ENCODE measurements around the gene YIPF1.
"Not testable (repeated sequence)": the region's sequence is repeated elsewhere in the genome, so short reads cannot be mapped to it uniquely, and the experiment has no call there.

The YIPF1 gene

DNA sequence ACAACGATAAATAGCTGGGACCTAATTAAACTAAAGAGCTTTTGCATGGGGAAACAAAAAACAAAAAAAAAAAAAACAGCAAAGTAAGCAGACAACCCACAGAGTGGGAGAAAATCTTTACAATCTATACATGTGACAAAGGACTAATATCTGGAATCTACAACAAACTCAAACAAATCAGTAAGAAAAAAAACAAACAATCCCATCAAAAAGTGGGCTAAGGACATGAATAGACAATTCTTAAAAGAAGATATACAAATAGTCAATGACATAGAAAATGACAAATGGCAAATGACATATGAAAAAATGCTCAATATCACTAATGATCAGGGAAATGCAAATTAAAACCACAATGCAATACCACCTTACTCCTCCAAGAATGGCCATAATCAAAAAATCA is 73.0 kb downstream of the YIPF1 start:
- not testable (repeated sequence) for H3K27ac ChIP-seq (ENCODE audit: low read length); H3K9me3 ChIP-seq (ENCODE audit: control insufficient read depth, insufficient read depth, low read length); DNase-seq (ENCODE audit: low read depth, low spot score); H3K36me3 ChIP-seq (ENCODE audit: control insufficient read depth, insufficient read depth, low read length); H3K27me3 ChIP-seq (ENCODE audit: control insufficient read depth, insufficient read depth, low read length); H3K4me1 ChIP-seq (ENCODE audit: control insufficient read depth, insufficient read depth, low read length); H3K4me3 ChIP-seq (ENCODE audit: low read length)
- no CpG with 5 or more reads among the region's 1 CpG for WGBS (ENCODE audit: insufficient coverage, insufficient read length)

DNA sequence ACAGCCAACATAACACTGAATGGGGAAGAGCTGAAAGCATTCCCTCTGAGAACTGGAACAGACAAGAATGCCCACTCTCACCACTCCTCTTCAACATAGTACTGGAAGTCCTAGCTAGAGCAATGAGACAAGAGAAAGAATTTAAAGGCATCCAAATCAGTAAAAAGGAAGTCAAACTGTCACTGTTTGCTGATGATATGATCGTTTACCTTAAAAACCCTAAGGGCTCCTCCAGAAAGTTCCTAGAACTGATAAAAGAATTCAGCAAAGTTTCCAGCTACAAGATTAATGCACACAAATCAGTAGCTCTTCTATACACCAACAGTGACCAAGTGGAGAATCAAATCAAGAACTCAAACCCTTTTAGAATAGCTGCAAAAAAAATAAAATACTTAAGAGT is 74.1 kb downstream of the YIPF1 start:
- H3K27ac ChIP-seq (ENCODE audit: low read length); H3K4me1 ChIP-seq (ENCODE audit: control insufficient read depth, insufficient read depth, low read length); H3K4me3 ChIP-seq (ENCODE audit: low read length); DNase-seq (ENCODE audit: low read depth, low spot score); H3K36me3 ChIP-seq (ENCODE audit: control insufficient read depth, insufficient read depth, low read length); H3K27me3 ChIP-seq (ENCODE audit: control insufficient read depth, insufficient read depth, low read length); H3K9me3 ChIP-seq (ENCODE audit: control insufficient read depth, insufficient read depth, low read length): not testable (repeated sequence)
- no CpG with 5 or more reads among the region's 1 CpG for WGBS (ENCODE audit: insufficient coverage, insufficient read length)

DNA sequence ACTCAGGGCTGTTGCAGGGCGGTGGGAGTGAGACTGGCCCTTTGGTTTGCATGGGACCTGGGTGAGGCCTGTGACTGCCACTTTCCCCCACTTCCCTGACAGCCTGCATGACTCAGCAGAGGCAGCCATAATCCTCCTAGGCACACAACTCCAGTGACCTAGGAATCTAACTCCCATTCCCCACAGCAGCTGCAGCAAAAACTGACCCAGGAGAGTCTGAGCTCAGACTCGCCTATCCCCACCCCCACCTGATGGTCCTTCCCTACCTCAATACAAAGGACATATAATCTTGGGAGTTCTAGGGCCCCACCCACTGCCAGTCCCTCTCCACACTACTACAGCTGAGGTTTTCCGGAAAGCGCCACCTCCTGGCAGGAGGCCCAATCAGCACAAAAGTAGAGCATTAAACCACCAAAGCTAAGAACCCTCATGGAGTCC is 78.2 kb downstream of the YIPF1 start:
- peak; percentile 31 for DNase-seq (ENCODE audit: low read depth, low spot score)
- no peaks in the 10 kb centered on the region for H3K27me3 ChIP-seq (ENCODE audit: control insufficient read depth, insufficient read depth, low read length)
- H3K4me3 ChIP-seq (ENCODE audit: low read length) = no peak overlapping the region
- H3K9me3 ChIP-seq (ENCODE audit: control insufficient read depth, insufficient read depth, low read length) = no peaks in the 10 kb centered on the region
- whole genome bisulfite sequencing (ENCODE audit: insufficient coverage, insufficient read length) = no CpG with 5 or more reads among the region's 4 CpGs
- no peak overlapping the region for H3K27ac ChIP-seq (ENCODE audit: low read length)
- no peaks in the 10 kb centered on the region; the same call in 1 of the 2 replicates for H3K36me3 ChIP-seq (ENCODE audit: control insufficient read depth, insufficient read depth, low read length)
- peaks cover 2% of the 10 kb centered on the region; the same call in 1 of the 2 replicates for H3K4me1 ChIP-seq (ENCODE audit: control insufficient read depth, insufficient read depth, low read length)

DNA sequence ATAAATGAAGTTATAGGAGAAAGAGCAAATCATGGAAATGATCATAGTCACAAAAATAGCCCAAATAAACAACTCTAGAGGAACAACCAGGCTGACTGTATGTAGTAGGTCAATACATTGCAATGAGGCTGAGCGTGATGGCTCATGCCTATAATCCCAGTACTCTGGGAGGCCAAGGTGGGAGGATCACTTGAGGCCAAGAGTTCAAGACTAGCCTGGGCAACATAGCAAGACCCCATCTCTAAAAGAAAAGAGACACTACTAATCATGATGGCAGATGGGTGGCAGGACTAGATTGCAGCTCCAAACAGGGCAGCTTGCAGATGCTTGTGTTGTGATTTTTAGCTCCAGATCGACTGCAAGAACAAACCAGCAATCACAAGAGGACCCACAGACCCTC is 79.1 kb downstream of the YIPF1 start:
- WGBS (ENCODE audit: insufficient coverage, insufficient read length) = no CpG with 5 or more reads among the region's 2 CpGs
- H3K4me3 ChIP-seq (ENCODE audit: low read length) = no peak overlapping the region
- DNase-seq (ENCODE audit: low read depth, low spot score) = no peak
- H3K27ac ChIP-seq (ENCODE audit: low read length) = no peak overlapping the region
- no peaks in the 10 kb centered on the region; the same call in 1 of the 2 replicates for H3K36me3 ChIP-seq (ENCODE audit: control insufficient read depth, insufficient read depth, low read length)
- no peaks in the 10 kb centered on the region for H3K9me3 ChIP-seq (ENCODE audit: control insufficient read depth, insufficient read depth, low read length)
- H3K27me3 ChIP-seq (ENCODE audit: control insufficient read depth, insufficient read depth, low read length) = no peaks in the 10 kb centered on the region
- H3K4me1 ChIP-seq (ENCODE audit: control insufficient read depth, insufficient read depth, low read length) = peaks cover 2% of the 10 kb centered on the region; the same call in 1 of the 2 replicates

DNA sequence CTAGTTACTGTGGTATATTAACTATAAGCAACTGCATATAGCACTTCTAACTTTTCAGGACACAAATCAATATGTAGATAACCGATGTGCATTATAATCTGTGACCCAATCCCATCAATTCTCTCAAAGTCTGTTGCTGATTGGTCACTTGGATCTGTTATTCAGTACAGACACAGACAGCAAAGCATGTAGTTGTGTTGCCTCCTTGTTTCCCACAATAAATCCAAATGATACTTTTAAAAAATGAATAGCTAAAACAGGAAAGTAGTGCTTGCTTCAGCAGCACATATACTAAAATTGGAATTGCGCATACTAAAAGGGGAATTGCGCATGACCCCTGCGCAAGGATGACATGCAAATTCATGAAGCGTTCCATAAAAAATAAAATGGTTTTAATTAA is 79.6 kb downstream of the YIPF1 start:
- Histone ChIP-seq H3K4me1 (ENCODE audit: control insufficient read depth, insufficient read depth, low read length) (peaks cover 2% of the 10 kb centered on the region; the same call in 1 of the 2 replicates), H3K27me3 (ENCODE audit: control insufficient read depth, insufficient read depth, low read length) (no peaks in the 10 kb centered on the region), H3K9me3 (ENCODE audit: control insufficient read depth, insufficient read depth, low read length) (no peaks in the 10 kb centered on the region), H3K4me3 (ENCODE audit: low read length) (no peak overlapping the region), H3K27ac (ENCODE audit: low read length) (no peak overlapping the region), H3K36me3 (ENCODE audit: control insufficient read depth, insufficient read depth, low read length) (no peaks in the 10 kb centered on the region; the same call in 1 of the 2 replicates)
- no peak for DNase-seq (ENCODE audit: low read depth, low spot score)
- WGBS (ENCODE audit: insufficient coverage, insufficient read length) = no CpG with 5 or more reads among the region's 5 CpGs

DNA sequence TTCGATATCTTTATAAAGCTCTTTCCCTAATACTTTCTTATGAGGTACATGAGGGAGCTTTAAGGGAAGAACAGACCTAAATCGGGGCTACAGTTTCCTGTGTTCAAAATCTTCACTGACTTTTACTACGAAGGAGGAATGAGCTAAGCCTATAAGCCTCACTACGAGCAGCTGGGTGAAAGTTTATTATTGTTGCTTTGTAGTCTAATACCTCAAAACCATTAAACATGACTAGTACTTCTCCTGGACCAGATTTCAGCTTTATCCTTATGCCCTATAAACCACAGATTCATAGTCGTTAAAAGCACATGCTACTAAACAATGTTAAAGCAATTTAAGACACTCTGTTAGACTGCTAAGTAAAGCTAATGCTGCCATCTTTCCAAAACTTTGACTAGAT is 81.7 kb downstream of the YIPF1 start:
- no CpG with 5 or more reads among the region's 5 CpGs for WGBS (ENCODE audit: insufficient coverage, insufficient read length)
- H3K27ac ChIP-seq (ENCODE audit: low read length) = no peak overlapping the region
- H3K4me1 ChIP-seq (ENCODE audit: control insufficient read depth, insufficient read depth, low read length) = peaks cover 2% of the 10 kb centered on the region; the same call in 1 of the 2 replicates
- DNase-seq (ENCODE audit: low read depth, low spot score) = no peak
- H3K9me3 ChIP-seq (ENCODE audit: control insufficient read depth, insufficient read depth, low read length) = no peaks in the 10 kb centered on the region
- no peak overlapping the region for H3K4me3 ChIP-seq (ENCODE audit: low read length)
- H3K27me3 ChIP-seq (ENCODE audit: control insufficient read depth, insufficient read depth, low read length) = no peaks in the 10 kb centered on the region
- H3K36me3 ChIP-seq (ENCODE audit: control insufficient read depth, insufficient read depth, low read length) = no peaks in the 10 kb centered on the region; the same call in 1 of the 2 replicates

DNA sequence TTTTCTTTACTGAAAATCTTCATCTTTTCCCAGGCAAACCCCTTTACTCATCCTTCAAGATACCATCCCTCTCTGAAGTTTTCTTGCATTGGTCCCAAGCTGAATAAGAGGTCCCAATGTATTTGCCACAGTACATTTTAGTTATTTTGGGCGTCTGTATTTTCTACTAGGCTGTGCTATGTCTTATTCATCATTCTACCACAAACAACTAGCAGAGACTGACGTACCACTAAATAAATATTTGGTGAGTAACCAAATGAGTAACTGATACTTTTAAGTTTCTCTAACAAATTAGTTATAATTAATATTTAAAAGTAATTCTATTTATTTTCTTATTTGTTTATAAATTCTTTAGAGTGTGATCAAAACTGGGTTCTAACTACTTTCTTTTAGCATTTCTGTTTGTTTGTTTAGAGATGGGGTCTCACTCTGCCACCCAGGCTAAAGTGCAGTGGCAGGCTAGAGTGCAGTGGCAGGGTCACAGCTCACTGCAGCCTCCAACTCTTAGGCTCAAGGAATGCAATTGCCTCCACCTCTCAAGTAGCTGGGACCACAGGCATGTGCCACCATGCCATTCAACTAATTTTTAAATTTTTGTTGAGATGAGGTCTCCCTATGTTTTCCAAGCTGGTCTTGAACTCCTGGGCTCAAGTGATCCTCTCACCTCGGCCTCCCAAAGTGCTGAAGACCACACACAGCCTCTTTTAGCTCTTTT is 84.6 kb downstream of the YIPF1 start:
- WGBS (ENCODE audit: insufficient coverage, insufficient read length) = no CpG with 5 or more reads among the region's 3 CpGs
- Histone ChIP-seq H3K27me3 (ENCODE audit: control insufficient read depth, insufficient read depth, low read length) (no peaks in the 10 kb centered on the region), H3K9me3 (ENCODE audit: control insufficient read depth, insufficient read depth, low read length) (no peaks in the 10 kb centered on the region), H3K27ac (ENCODE audit: low read length) (no peak overlapping the region), H3K36me3 (ENCODE audit: control insufficient read depth, insufficient read depth, low read length) (peaks cover 2% of the 10 kb centered on the region; the same call in 1 of the 2 replicates), H3K4me1 (ENCODE audit: control insufficient read depth, insufficient read depth, low read length) (no peaks in the 10 kb centered on the region), H3K4me3 (ENCODE audit: low read length) (no peak overlapping the region)
- DNase-seq (ENCODE audit: low read depth, low spot score) = no peak

DNA sequence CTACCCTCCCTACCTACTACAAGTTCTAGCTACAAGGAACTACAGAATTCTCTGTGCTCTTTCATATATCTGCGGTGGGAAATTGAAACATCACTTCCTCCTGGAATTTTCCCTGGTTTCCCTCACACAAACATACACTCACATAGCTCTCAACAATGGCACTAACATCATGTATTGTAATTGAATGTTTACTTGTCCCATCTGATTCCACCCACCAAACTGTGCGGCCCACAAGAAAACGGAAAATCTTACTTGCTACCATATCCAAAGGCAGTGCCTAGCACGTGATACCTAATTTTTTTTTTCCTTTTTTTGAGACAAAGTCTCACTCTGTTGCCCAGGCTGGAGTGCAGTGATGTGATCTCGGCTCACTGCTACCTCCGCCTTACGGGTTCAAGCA is 85.4 kb downstream of the YIPF1 start:
- Histone ChIP-seq H3K4me1 (ENCODE audit: control insufficient read depth, insufficient read depth, low read length) (no peaks in the 10 kb centered on the region), H3K36me3 (ENCODE audit: control insufficient read depth, insufficient read depth, low read length) (peaks cover 2% of the 10 kb centered on the region; the same call in 1 of the 2 replicates)

More for the DNA sequence above, 85.4 kb downstream of the YIPF1 start:
- no CpG with 5 or more reads among the region's 7 CpGs for WGBS (ENCODE audit: insufficient coverage, insufficient read length)
- Histone ChIP-seq H3K27ac (ENCODE audit: low read length) (no peak overlapping the region), H3K9me3 (ENCODE audit: control insufficient read depth, insufficient read depth, low read length) (no peaks in the 10 kb centered on the region), H3K4me3 (ENCODE audit: low read length) (no peak overlapping the region), H3K27me3 (ENCODE audit: control insufficient read depth, insufficient read depth, low read length) (no peaks in the 10 kb centered on the region)
- DNase-seq (ENCODE audit: low read depth, low spot score) = no peak
